Adrenal gland (tissue), 12 donors: ENCODE data around the gene DISP2. TPM values are rescaled to one million over a fixed set of nuclear protein-coding genes. Genes with fewer than 3 reads are reported as not detected.
A peak's percentile ranks its signal among the peaks of the same experiment; 100 is the strongest.

ENCODE experiments used
- DNase-seq, 7 donors: peaks; one replicate each; pipeline ENCODE4 v3.0.0-alpha.2; 2019 to 2020
- H3K27ac ChIP-seq, 5 donors: fragments of 200-600 bp; sonication (generic) in 4 of 5; 1 replicate in 3 of 5; 2 replicates in 2 of 5; pipeline versions ENCODE4 v1.5.1 to v1.8.0; 2016 to 2020; ENCODE audit warnings: mild to moderate bottlenecking in 1 of 5
- H3K27me3 ChIP-seq: fragments of 200-600 bp; 2 replicates; pipeline ENCODE4 v1.8.0; 2021
- H3K36me3 ChIP-seq, 2 donors: fragments of 200-600 bp; replicated peaks in 1 of 2; 1 replicate in 1 of 2; 2 replicates in 1 of 2; pipeline versions ENCODE4 v1.5.1 to v1.8.0; 2018 to 2022
- H3K4me1 ChIP-seq, 2 donors: fragments of 200-600 bp; replicated peaks in 1 of 2; 1 replicate in 1 of 2; 2 replicates in 1 of 2; pipeline versions ENCODE4 v1.5.1 to v1.8.0; 2018 to 2021
- H3K4me3 ChIP-seq, 4 donors: fragments of 200-600 bp; sonication (generic) in 3 of 4; one replicate each; pipeline ENCODE4 v1.5.1; 2016 to 2018
- H3K9me3 ChIP-seq, 3 donors: fragments of 200-600 bp; sonication (generic) in 1 of 3; replicated peaks in 1 of 3; 1 replicate in 2 of 3; 2 replicates in 1 of 3; pipeline versions ENCODE4 v1.5.1 to v1.8.0; 2016 to 2021
- CTCF ChIP-seq, 6 experiments: fragments of 450-650 bp in 4 of 6; fragments of 200-600 bp in 2 of 6; sonication (generic) in 1 of 6; IDR thresholded peaks; 1 replicate in 5 of 6; 2 replicates in 1 of 6; pipeline versions ENCODE4 v1.5.1 to v1.8.0; 2016 to 2021; ENCODE audit warnings: antibody characterized with exemption in 6 of 6, mild to moderate bottlenecking in 2 of 6, moderate library complexity in 1 of 6
- POLR2A ChIP-seq, 2 donors: fragments of 450-650 bp; IDR thresholded peaks; one replicate each; pipeline ENCODE4 v1.6.1; 2017; ENCODE audit warnings: antibody characterized with exemption in 2 of 2, mild to moderate bottlenecking in 2 of 2, moderate library complexity in 1 of 2
- WGBS, 4 donors: extraction: QIAGEN DNeasy Blood & Tissue Kit in 2 of 4; methylation state at CpG; one replicate each; pipeline versions ENCODE4 v1.1.5 to v1.1.7; 2013 to 2017; 5-methylcytosine and 5-hydroxymethylcytosine counted together
- intact Hi-C, 2 donors: fragments of 100-400 bp; cut with DNase I; formaldehyde crosslinking; loops; one replicate each; pipeline versions ENCODE4 v1.14.1 to v1.15.0; 2022 to 2023
- polyA plus RNA-seq, 3 donors: library from polyadenylated mRNA; stranded (reverse); fragments of 200-250 nt in 2 of 3; fragments of 350-450 nt in 1 of 3; fragmentation: Illumina TruSeq in 1 of 3; extraction: RNeasy Lipid Tissue Mini Kit (QIAGEN cat#74804) in 1 of 3; gene quantifications; one replicate each; pipeline ENCODE4 v1.2.3, GENCODE V29; 2013 to 2014
- total RNA-seq, 9 donors: library from RNA; depleted of rRNA in 4 of 9; stranded (reverse); fragments of >200 nt in 4 of 9; fragments of 120-200 nt in 1 of 9; fragmentation: NEBNext Ultra II Directional in 1 of 9; extraction: Animal tissue kit (Norgen Biotek cat#: 25700) in 1 of 9; gene quantifications; one replicate each; pipeline versions ENCODE4 v1.1.0 to v1.2.4, GENCODE V29; 2013 to 2023
- donor health status: healthy with polysubstance abuse.
- donor health status: Bipolar disorder and iron deficiency.
- donor health status: DM: yes; HTN: yes; CAD: no.
- donor health status: DM: no; HTN: no; CAD: no.
- donor health status: DM: no; HTN: no; CAD: no.
- donor health status: DM: yes; HTN: yes; CAD: no.

Gene DISP2
- total and polyA plus RNA-seq, 12 donors: 0.36 to 19.4 (median 1.2) TPM; not detected in 1

- no peak for DNase-seq
- Histone ChIP-seq H3K4me1 (peaks cover 31 to 48% of the 10 kb centered on the region in 2 donors), H3K9me3 (no peaks in the 10 kb centered on the region), H3K27me3 (no peaks in the 10 kb centered on the region), H3K36me3 (no peaks in the 10 kb centered on the region), H3K4me3 (no peak overlapping the region), H3K27ac (peak overlapping the region in 1 of 5 donors; percentile 46)
- WGBS, 4 donors: 63 to 80% (median 70%) methylated on average over 5 to 19 of the region's 19 CpGs
- intact Hi-C loops: no loop called here
- TF ChIP-seq POLR2A (IDR thresholded peaks at IDR 0.05) (no peak), CTCF (IDR thresholded peaks at IDR 0.05) (no peak)
Observed at GRCh38 chr15:40337597-40337996, 20.4 kb upstream of the DISP2 start.

GRCh38 chr15:40338041-40338657 is 19.9 kb upstream of the DISP2 start:
- TF ChIP-seq POLR2A (IDR thresholded peaks at IDR 0.05) (no peak), CTCF (IDR thresholded peaks at IDR 0.05) (peak; percentile 15 to 59 (median 50))
- no peak overlapping the region for H3K4me3 ChIP-seq
- H3K36me3 ChIP-seq: no peaks in the 10 kb centered on the region
- intact Hi-C loops: no loop called here
- H3K27ac ChIP-seq: peak overlapping the region in 1 of 5 donors; percentile 54
- no peaks in the 10 kb centered on the region for H3K27me3 ChIP-seq
- WGBS, 4 donors: 45 to 63% (median 52%) methylated on average over 11 of the region's 11 CpGs
- DNase-seq: peak in 5 of 7 donors; percentile 67 to 83 (median 72)
- H3K9me3 ChIP-seq: no peaks in the 10 kb centered on the region
- peaks cover 31 to 48% of the 10 kb centered on the region in 2 donors for H3K4me1 ChIP-seq

- no peaks in the 10 kb centered on the region for H3K9me3 ChIP-seq
- 67 to 87% (median 83%) methylated on average over 1 to 11 of the region's 11 CpGs for WGBS, 4 donors
- H3K27ac ChIP-seq: peak overlapping the region in 2 of 5 donors; percentile 91 to 96
- DNase-seq: peak in 2 of 7 donors; percentile 28 to 66
- no peaks in the 10 kb centered on the region for H3K27me3 ChIP-seq
- no peak for TF ChIP-seq POLR2A (IDR thresholded peaks at IDR 0.05)
- H3K4me1 ChIP-seq: peaks cover 31 to 47% of the 10 kb centered on the region in 2 donors
- peak overlapping the region in 1 of 4 donors; percentile 54 for H3K4me3 ChIP-seq
- intact Hi-C loops: no loop called here
- no peaks in the 10 kb centered on the region for H3K36me3 ChIP-seq
Observed at GRCh38 chr15:40338921-40339620, 18.9 kb upstream of the DISP2 start.

- no peak for DNase-seq
- no peaks in the 10 kb centered on the region for H3K27me3 ChIP-seq
Observed at GRCh38 chr15:40339621-40339945, 18.4 kb upstream of the DISP2 start.

More at GRCh38 chr15:40339621-40339945, 18.4 kb upstream of the DISP2 start:
- H3K27ac ChIP-seq: peak overlapping the region in 4 of 5 donors; percentile 91 to 96 (median 92)
- WGBS, 4 donors: 84 to 100% (median 89%) methylated on average over 2 to 7 of the region's 7 CpGs
- H3K4me3 ChIP-seq: peak overlapping the region in 1 of 4 donors; percentile 54
- H3K9me3 ChIP-seq: no peaks in the 10 kb centered on the region
- H3K36me3 ChIP-seq: no peaks in the 10 kb centered on the region
- no peak for TF ChIP-seq CTCF (IDR thresholded peaks at IDR 0.05)
- H3K4me1 ChIP-seq: peaks cover 31 to 42% of the 10 kb centered on the region in 2 donors
- intact Hi-C loops: no loop called here
